Cardiac muscle cell (in vitro differentiated cells and primary cell): ENCODE measurements around the gene LY6G5B. TPM values are rescaled to one million over a fixed set of nuclear protein-coding genes. Genes with fewer than 3 reads are reported as not detected.

Source experiments
- DNase-seq, 2 donors: peaks; one replicate each; pipeline versions ENCODE4 v3.0.0 to v3.0.0-alpha.2; 2010 to 2017; ENCODE audit warnings: low read depth in 1 of 2, low spot score in 1 of 2
- H3K27ac ChIP-seq: fragments of 200-600 bp; sonication (generic); 2 replicates; pipeline ENCODE4 v1.5.1; 2016
- H3K27me3 ChIP-seq: fragments of 200-600 bp; sonication (generic); 2 replicates; pipeline ENCODE4 v1.6.0; 2016; ENCODE audit warnings: control low read depth
- H3K36me3 ChIP-seq: fragments of 200-600 bp; sonication (generic); 2 replicates; pipeline ENCODE4 v1.5.1; 2016; ENCODE audit warnings: control low read depth
- H3K4me1 ChIP-seq: fragments of 200-600 bp; sonication (generic); 2 replicates; pipeline ENCODE4 v1.8.1; 2017; ENCODE audit warnings: low read depth, mild to moderate bottlenecking, mixed run types
- H3K4me3 ChIP-seq: fragments of 200-600 bp; sonication (generic); 2 replicates; pipeline ENCODE4 v1.5.1; 2016; ENCODE audit warnings: mild to moderate bottlenecking
- H3K9me3 ChIP-seq: fragments of 200-600 bp; sonication (generic); 2 replicates; pipeline ENCODE4 v1.5.1; 2017; ENCODE audit warnings: low read depth, mild to moderate bottlenecking, control low read depth
- CTCF ChIP-seq: IDR thresholded peaks from 2 replicates; pipeline ENCODE4 v1.5.1; 2012; ENCODE audit warnings: low read depth, mild to moderate bottlenecking, low read length
- polyA plus RNA-seq: library from polyadenylated mRNA; unstranded; fragments of >200 nt; fragmentation: Nextera tagmentation; extraction: Ambion mirVana; gene quantifications from 2 replicates; pipeline ENCODE4 v1.2.1, GENCODE V29; 2016
- total RNA-seq: library from RNA; depleted of rRNA; stranded (reverse); fragments of >200 nt; gene quantifications from 2 replicates; pipeline ENCODE4 v1.2.3, GENCODE V29; 2016

Gene LY6G5B
- total and polyA plus RNA-seq, 2 experiments from 2014 or later: 6.8 to 16.5 TPM

- Histone ChIP-seq H3K4me3 (no peak overlapping the region), H3K9me3 (no peaks in the 10 kb centered on the region), H3K4me1 (no peaks in the 10 kb centered on the region), H3K36me3 (peaks cover 85% of the 10 kb centered on the region), H3K27me3 (no peaks in the 10 kb centered on the region), H3K27ac (no peak overlapping the region)
- no peak for DNase-seq
- TF ChIP-seq CTCF: no peak
These were observed 28.4 kb upstream of the LY6G5B start for GRCh38 chr6:31641370-31641769.

DNA sequence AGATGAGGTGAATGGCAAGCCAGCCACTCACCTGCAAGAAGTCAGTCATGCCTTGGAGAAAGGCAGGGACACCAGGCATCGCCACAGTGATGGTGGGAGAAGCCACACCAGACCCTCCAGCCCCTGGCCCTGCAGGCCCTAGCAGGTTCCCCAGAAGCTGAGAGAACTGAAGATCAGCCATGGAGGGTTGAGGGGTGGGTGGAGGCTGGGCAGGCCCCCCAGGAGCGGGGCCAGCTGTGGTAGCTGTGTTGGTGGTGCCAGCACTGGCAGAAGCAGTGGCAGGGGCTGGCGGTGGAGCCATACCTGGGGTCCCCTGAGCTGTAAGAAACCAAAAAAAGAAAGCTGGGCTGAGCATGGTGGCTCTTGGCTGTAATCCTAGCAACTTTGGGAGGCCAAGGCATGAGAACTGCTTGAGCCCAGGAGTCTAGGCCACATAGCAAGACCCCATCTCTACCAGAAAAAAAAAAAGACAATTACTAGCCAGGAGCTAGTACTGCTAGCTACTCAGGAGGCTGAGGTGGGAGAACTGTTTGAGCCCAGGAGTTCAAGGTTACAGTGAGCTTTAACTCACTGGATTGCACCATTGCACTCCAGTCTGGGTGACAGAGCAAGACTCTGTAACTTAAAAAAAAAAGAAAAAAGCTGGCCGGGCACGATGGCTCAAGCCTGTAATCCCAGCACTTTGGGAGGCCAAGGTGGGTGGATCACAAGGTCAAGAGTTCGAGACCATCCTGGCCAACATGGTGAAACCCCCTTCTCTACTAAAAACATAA is 26.8 kb upstream of the LY6G5B start:
- Histone ChIP-seq H3K36me3 (peaks cover 80% of the 10 kb centered on the region), H3K27ac (no peak overlapping the region), H3K4me1 (no peaks in the 10 kb centered on the region), H3K27me3 (no peaks in the 10 kb centered on the region), H3K4me3 (no peak overlapping the region), H3K9me3 (no peaks in the 10 kb centered on the region)
- DNase-seq: no peak
- TF ChIP-seq CTCF: no peak

DNA sequence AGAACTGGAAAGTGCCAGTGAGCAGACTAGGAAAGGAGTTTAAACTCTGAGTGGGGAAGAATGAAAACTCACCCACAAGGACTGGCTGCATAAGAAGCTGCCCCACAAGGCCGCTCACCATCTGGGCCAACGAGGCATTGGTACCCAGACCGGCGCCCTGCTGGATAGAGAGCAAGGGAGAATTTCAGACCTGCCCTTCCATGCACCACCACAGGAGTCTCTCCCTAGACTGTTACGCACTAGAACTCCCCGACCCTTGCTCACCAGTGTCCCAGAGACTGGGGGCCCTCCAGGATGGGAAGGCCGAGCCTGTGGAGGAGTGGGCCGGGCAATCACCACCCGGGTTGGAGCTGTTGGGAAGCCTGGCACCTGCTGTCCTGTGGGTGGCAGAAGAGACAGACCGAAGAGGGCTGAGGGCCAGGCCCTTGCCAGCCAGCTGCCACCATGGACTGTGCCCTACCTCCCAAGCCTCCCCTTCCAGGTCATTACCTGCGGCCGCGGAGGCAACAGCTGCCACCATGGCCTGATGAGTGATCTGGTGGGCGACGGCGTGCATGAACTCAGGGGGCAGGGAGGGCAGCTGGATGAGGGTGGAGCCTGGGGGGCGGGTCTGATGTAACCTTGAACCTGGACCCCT is 25.8 kb upstream of the LY6G5B start:
- Histone ChIP-seq H3K27ac (no peak overlapping the region), H3K27me3 (no peaks in the 10 kb centered on the region), H3K36me3 (peaks cover 82% of the 10 kb centered on the region), H3K9me3 (no peaks in the 10 kb centered on the region), H3K4me1 (no peaks in the 10 kb centered on the region), H3K4me3 (no peak overlapping the region)
- no peak for DNase-seq
- TF ChIP-seq CTCF: no peak

DNA sequence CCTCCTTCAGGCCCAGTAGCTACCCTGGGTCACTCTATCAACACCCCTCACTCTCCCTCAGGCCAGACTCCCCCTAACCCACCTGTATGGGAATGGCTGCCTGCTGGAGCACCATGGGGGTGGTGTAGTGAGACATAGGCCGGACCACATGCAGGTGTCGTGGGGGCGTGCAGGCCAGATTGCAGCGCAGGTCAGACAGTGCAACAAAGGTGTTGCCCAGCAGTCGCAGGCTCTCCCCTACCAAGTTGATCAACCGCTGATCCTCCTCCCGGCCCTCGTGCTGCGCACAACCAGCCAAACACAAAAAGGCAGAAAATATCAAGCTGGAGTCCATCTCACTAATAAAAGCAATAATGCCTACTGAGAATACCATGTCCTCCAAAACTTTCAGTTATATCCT is 24.5 kb upstream of the LY6G5B start:
- DNase-seq: no peak
- H3K9me3 ChIP-seq: no peaks in the 10 kb centered on the region
- no peak overlapping the region for H3K27ac ChIP-seq
- no peak for TF ChIP-seq CTCF
- H3K36me3 ChIP-seq: peaks cover 77% of the 10 kb centered on the region
- no peaks in the 10 kb centered on the region for H3K27me3 ChIP-seq
- H3K4me3 ChIP-seq: no peak overlapping the region
- no peaks in the 10 kb centered on the region for H3K4me1 ChIP-seq

DNA sequence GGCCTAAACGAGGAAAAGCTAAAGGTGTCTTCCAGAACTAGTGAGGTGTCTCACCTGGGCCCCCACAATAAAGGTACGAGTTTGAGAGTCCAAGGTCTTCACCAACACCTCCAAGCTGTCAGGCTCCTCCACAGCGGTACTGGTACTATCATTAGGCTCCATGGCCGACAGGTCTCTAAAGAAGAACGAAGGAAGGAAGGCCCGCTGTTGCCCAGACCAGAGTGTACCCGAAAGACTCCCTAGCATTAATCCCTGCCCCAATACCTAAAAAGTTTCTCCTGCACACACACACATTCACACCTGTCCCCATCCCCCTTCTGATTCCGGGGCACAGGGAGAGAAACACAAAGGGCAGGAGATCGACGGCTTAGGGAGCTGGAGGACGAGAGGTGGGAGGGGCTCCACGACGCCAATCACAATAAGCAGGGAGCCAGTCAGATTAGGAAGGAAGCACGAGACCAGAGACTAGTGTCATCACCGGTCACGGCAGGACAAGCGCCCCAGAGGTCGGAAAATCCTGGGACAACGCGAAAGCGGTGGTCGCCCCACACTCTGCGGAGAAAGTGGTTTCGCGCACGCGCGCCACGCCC is 18.1 kb upstream of the LY6G5B start:
- H3K27ac ChIP-seq: peak overlapping the region; percentile 98
- no peak for TF ChIP-seq CTCF
- H3K27me3 ChIP-seq: no peaks in the 10 kb centered on the region
- H3K4me1 ChIP-seq: peaks cover 7% of the 10 kb centered on the region
- no peaks in the 10 kb centered on the region for H3K9me3 ChIP-seq
- peaks cover 27% of the 10 kb centered on the region for H3K36me3 ChIP-seq
- DNase-seq: peak; percentile 81 to 85
- peak overlapping the region; percentile 53 for H3K4me3 ChIP-seq
